Activated CD8-positive, alpha-beta memory T cell treated with anti-CD3 and anti-CD28 coated beads, Interleukin-2, amount 50 U/mL, for 1 hour (primary cell): ENCODE data around the gene EXOC3.

Source experiments
- DNase-seq: peaks from one replicate; pipeline ENCODE4 v3.0.0-alpha.2; 2020; ENCODE audit errors: extremely low read depth

The EXOC3 gene

DNA sequence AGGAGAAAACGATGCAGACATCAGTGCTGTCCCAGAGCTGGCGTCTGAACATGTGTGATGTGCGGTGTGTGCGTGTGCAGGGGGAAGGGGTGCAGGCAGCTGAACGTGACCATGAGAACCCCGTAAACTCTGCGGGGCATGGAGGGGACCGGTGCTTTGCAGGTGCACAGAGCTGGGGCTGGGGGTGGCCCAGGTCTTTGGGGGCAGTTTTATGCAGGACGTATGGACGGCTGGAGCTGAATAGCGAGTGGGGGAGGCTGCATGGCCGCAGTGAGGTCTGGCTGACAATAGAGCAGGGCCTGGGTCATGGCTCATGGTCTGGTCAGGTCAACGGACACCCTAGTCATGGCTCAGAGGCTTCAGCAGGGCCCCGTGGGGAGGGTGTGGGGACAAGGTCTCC, 3.3 kb upstream of the EXOC3 start:
- DNase-seq = no peak

DNA sequence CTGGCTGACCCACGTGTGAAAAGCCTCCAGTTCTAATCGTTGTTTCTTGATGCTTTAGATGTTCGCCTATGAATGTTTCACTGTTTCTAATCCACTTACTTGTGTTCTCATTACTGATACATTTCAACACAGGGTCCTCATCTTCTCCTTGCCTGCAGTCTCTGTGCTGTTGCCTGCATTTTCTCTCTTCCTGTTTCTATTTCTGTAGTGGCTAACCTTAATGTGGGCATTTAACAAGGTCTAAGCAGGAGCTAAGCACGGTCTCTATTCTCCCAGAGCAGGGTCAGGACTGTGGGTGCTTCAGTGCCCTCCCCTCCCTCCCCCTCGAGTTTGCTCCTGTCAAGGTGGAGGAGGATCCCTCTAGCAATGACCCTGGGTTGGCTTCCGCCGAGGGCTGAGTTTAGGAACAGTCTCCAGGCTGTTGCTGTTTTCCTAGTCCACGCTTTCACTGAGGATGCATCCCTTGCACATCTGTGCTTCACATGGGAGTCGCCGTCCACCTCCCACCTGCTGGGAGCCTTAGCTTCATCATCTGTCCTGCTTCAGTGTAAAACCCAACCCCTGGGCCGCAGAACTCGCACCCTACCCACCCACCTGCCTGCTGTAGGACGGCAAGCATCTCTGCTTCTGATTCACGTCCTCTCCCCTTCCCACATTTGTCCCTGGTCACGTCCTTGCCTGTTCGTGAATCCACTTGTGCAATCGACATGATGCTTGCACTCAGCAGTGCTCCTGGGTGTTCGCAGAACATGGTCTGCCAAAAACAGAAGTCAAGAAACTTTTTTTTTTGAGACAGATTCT, 2.4 kb upstream of the EXOC3 start:
- no peak for DNase-seq

DNA sequence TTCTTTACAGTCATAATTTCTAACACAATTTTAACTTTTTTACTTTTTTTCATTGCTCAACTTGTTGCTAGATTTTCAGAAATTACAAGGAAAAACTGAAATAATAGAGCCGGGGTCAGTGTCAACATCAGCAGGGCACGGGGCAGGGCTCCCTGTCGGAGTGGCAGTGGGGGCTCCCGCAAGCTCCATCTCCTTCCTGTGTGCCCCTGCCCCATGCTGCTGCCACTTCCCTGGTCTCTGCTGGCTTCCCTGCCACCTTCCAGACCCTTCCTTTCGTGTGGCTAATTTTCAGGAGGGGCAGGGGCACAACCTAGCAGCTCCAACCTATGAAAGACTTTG, 1.0 kb upstream of the EXOC3 start:
- DNase-seq = no peak

DNA sequence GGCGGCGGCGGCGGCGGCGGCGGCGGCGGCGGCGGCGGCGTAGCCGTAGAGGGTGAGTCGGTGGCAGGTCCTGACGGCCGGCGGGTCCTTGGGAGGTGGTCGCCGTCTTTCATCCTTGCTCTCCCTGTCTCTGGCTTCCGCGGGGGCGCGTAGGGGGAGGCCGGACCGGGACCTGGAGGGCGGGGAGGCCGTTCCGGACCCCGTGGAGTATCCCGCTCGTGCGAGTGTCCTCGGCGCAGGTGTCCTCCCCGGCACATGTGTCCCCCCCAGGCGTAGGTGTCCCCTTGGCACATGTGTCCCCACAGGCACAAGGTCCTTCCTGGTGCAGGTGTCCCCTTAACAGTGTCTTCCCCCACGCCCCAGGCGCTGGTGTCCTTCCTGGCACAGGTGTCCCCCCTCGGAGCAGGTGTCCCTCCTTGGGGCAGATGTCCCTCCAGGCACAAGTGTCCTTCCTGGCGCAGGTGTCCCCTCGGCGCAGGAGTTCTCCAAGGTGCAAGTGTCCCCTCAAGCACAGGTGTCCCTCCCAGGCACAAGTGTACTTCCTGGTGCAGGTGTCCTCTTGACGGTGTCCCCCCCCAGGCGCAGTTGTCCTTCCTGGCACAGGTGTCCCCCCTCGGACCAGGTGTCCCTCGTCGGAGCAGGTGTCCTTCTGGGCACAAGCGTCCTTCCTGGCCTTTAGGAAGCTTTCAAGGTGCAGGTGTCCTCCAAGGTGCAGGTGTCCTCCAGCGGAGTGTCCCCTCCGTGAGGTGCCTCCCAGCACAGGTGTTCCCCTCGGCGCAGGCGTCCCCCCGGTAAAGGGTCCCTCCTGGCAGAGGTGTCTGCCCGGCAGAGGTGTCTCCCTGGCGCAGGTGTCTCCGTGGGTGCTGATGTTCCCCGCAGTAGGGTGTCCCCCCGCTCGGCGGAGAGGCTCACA, 519 bp downstream of the EXOC3 start:
- no peak for DNase-seq

DNA sequence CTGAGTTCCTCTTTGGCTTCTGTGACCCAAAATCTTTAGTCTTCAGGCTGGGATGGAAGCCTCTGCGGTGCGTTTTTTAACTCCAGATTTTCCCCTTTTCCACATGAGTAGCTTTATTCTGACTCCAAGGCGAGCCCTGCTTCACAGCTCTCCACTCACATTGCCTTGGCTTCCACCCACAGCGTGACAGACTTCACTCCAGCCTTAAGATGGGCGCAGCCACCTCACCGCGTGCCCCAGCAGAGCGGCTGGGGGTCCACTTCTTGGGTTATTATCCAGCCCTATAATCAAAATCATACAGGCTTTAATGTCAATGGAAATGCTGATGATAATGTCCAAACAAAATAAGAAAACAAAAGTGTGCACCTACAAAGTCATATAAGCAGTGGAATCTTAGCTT, 1.2 kb downstream of the EXOC3 start:
- DNase-seq = no peak

DNA sequence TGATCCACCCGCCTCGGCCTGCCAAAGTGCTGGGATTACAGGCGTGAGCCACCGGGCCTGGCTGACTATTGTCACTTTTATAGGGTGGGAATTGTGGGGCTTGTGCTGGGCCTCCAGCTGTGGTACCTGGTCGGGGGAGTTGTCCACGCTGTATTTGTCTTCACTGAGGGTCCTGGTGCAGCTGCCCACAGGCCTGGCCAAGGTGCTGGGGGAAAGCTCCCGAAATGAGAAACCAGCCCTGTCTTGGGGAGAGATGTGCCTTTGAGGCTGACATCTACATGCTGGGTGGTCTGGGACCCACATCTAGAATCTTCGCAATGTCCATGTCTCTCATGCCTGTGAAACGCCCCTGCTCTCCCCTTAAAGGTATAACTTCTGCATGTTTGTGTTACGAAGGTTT, 2.6 kb downstream of the EXOC3 start:
- no peak for DNase-seq

DNA sequence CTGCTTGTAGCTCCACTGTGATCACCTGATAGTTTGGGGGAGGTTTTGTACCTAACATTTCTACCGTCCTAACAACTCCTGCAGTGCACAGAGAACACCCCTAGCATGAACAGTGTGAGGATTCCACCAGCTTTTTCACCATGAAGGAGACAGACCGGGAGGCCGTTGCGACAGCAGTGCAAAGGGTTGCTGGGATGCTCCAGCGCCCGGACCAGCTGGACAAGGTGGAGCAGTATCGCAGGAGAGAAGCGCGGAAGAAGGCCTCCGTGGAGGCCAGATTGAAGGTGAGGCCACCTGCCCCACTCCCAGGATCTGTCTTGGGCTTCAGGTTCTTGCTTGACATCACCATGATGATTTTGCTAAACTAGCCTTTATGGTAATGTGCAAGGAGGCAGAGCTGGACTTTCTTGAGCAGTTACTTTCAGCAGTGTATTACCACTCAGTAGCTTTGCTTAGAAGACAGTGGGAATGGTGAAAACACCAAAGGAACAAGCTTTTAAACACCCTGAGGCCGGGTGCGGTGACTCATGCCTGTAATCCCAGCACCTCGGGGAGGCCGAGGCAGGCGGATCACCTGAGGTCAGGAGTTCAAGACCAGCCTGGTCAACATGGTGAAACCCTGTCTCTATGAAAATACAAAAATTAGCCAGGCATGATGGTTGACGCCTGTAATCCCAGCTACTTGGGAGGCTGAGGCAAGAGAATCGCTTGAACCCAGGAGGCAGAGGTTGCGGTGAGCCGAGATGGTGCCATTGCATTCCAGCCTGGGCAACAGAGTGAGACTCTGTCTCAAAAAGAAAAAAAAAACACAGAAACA, 3.3 kb downstream of the EXOC3 start:
- no peak for DNase-seq

DNA sequence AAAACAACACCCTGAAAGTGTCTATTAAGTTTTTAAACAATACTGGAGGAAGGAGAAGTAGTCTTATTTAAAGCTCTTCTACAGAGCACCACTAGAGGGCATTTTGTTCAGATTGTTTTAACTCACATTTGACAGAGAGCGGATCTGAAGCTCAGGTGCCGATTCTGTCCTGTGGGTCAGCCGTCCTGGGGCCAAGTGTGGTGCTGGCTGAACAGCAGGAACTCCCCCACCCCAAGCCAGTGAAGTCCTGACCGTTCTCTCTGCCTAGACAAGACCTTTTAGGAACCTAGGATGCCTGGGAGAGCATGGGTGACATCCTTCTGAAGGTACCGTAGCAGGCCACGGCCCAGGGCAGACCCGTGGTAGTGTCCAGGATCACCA, 3.9 kb downstream of the EXOC3 start:
- no peak for DNase-seq

DNA sequence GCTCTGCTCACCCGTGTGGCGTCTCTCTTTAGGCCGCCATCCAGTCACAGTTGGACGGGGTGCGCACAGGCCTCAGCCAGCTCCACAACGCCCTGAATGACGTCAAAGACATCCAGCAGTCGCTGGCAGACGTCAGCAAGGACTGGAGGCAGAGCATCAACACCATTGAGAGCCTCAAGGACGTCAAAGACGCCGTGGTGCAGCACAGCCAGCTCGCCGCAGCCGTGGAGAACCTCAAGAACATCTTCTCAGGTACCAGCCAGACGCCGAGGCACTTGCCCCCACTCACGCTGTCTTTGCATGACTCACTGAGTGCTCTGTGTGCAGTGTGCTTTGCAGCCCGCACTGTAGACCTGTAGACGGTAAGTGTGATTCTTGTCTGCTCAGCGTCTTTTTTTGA, 4.5 kb downstream of the EXOC3 start:
- no peak for DNase-seq

DNA sequence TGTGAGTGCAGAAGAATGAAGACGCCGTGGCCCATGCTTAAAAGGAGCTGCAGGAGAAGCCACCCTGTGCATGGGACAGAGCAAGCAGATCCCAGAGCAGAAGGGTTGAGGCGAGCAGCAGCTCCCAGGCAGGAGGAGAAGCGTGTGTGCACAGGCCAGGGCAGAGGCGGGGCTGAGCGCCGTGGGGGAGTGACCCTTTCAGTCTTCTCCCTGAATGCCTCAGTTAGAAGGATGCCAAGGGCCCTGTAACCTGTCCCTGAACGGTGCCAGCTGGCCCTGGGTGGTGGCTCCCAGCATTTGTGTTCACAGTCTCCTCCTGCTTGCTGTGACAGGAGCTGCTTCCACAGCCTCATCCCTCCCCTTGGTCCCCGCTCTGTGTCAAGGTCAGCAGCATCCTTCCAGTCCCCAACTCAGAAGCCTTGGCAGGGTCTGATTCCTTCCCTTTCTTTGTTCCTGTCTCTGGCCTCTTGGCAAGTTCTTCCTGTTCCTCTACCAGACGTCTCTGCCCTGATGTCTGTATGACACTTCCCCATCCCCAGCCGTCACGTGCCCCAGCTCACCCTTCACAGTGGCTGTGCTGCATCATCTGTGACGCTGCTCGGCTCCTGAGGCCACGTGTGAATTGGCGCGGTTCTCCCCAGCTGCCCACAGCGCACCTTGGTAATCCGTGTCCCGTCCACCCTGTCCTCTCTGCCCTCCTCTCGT, 5.2 kb downstream of the EXOC3 start:
- no peak for DNase-seq

DNA sequence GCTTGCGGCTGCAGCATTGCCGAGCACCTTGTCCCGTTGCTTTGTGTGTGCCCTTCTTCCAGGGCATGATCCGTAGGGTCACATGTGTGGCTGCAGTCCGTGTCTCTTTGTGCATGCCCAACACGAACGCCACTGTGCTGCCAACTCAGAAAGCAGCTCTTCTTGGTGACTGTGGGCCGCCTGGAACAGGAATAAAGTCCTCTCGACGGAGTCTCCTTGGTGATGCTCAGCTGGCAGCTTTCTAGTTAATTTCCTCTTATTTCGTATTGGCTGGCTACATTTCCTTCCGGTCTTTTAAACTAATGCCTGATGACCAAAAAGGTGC, 5.8 kb downstream of the EXOC3 start:
- no peak for DNase-seq

DNA sequence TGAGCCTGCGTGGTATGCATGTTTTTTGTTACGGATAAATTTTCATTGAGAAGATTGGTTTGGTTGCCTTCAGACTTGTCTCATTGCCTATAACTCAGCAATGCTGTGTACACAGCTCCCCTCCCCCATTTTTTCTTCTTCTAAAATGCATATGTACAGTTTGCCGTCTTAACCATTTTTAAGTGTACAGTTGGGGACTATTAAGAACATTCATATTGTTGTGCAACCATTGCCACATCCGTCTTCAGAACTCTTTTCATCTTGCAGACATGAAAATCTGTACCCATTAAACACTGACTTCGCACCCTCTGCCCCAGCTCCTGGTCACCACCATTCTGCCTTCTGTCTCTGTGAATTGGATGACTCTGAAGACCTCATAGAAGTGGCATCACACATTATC, 6.2 kb downstream of the EXOC3 start:
- DNase-seq = no peak

DNA sequence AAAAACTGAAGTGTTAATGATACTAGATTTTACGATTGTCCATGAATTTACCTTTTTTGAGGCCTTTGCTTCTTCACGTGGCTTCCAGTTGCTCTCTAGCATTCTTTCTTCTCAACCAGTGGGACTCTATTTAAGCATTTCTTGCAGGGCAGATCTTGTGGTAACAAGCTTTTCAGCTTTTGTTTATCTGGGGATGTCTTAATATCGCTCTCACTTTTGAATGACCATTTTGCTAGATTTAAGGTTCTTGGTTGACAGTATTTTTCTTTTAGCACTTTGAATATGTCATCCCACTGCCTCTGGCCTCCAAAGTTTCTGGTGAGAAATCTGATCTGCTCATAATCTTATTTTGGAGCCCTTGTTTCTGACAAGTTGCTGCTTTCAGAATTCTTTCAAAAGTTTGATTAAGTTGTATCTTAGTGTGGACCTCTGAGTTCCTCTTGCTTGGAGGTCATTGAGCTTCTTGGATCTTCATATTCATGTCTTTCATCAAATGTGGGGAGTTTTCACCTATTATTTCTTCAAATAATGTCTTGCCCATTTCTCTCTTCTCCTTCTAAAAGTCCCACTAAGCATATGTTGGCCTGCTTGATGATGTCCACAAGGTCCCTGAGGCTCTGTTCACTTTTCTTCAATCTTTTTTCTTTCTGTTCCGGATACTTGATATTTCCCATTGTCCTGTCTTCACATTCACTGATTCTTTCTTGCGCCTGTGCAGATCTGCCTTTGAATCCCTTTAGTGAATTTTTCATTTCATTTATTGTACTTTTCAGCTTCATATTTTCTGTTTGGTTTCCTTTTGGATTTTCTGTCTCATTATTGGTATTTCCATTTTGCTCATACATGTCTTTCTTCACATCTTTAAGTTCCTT, 8.8 kb downstream of the EXOC3 start:
- DNase-seq = no peak

DNA sequence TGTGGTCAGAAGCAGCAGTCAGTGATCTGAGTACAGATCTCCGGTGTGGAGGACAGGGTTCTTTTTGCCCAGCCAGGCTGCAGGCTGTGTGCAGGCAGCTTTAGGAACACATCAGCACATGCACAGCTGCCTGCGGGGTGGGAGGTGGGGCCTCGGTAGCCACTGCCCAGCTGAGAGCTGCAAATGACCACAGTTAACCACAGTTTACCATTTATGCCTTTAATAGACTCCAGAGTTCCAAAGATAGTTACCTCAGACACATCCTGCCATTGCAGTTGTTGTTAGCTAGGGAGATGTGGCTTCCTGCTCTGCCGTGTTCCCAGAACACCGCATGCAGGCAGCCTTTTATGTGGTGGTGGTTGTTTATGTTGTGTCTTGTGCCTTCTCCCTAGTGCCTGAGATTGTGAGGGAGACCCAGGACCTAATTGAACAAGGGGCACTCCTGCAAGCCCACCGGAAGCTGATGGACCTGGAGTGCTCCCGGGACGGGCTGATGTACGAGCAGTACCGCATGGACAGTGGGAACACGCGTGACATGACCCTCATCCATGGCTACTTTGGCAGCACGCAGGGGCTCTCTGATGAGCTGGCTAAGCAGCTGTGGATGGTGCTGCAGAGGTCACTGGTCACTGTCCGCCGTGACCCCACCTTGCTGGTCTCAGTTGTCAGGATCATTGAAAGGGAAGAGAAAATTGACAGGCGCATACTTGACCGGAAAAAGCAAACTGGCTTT, 10.2 kb downstream of the EXOC3 start:
- DNase-seq = no peak

DNA sequence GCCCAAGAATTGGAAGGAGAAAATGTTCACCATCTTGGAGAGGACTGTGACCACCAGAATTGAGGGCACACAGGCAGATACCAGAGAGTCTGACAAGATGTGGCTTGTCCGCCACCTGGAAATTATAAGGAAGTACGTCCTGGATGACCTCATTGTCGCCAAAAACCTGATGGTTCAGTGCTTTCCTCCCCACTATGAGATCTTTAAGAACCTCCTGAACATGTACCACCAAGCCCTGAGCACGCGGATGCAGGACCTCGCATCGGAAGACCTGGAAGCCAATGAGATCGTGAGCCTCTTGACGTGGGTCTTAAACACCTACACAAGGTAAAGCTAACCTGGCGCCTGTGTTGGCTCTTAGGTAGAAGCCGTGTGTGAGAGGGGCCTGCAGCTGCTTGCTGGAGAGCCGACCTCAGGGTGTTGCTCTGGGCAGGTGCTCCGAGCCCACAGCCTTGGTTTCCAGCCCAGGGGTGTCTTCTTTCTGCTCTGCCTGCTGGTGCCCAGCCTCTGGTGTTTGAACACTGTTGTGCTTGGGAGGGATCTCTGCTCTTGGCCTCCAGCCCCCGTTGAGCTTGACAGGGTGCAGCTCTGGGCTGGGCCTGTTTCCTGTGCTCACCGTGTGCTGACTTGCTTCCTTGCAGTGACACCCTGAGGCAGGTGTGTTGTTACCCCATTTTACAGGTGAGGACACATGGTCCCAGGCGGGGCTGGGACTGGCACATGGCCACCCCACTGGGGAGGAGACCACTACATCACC, 10.9 kb downstream of the EXOC3 start:
- DNase-seq = no peak

DNA sequence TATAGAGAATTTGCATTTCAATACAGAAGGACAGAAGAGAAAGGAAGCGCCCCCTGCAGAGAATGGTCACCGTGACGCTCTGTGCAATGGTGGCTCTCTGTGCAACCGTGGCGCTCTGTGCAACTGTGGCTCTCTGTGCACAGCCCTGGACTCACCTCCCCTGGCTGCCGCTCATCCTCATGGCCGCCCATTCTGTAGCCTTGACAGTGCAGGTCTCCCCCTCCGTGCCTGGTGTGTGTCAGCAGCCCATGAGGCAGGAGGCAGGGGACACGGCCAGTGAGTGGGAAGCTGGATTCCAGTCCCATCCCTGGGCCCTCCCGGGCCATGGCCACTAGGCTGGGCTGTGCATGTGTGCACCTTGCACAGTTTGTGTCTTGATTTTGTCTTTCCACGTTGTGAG, 12.0 kb downstream of the EXOC3 start:
- no peak for DNase-seq

DNA sequence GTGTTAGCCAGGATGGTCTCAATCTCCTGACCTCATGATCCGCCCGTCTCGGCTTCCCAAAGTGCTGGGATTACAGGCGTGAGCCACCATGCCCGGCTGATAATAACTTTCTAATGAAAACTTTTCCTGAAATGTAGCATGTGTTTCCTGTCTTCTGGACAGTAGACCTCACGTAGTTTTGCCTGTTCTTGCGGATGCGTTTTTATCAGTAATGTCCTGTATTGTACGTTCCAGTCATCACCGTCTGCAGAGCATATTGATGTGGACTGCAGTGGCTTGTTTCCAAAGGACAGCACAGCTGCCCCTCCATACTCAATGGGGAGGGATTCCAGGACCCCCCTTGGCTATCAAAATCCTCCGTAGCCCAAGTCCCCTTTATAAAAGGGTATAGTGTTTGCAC, 12.8 kb downstream of the EXOC3 start:
- DNase-seq = no peak

DNA sequence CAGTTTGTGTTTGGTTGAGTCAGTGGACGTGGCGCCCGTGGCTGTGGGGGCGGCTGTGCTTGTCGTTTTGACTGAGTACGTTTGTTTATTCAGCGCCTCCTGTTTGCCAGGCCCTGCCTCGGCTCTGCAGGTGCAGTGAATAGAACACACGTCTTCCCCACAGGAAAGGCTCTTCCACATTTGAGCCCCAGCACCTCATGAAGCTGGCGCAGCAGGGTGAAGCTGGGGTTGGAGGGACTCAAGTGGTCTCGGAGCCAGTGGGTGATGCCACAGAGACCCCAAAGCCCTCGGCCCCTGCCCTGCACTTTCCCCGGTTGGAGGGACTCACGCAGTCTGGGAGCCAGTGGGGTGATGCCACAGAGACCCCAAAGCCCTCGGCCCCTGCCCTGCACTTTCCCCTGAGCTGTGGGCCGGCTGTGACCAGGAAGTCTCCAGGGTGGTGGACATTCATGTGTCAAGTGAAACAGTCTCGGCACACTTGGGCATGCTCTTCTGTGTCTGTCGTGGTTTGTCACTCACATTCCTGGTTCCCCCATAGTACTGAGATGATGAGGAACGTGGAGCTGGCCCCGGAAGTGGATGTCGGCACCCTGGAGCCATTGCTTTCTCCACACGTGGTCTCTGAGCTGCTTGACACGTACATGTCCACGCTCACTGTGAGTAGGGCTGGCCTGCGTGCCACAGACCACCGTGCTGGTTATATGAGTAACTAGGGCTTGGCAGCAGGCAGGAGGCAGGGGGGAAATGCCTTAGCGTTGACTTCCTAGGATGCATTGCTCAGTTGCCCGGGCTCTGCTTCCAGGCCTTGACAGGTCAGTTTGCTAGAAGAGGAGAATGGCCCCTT, 13.6 kb downstream of the EXOC3 start:
- DNase-seq = no peak
